ENCODE results near the gene KYNU. TPM values are rescaled to one million over a fixed set of nuclear protein-coding genes. Genes with fewer than 3 reads are reported as not detected.

KYNU gene
- total RNA-seq, 1 experiment from 2014 or later, result 0.37 TPM

- H3K9ac ChIP-seq (ENCODE audit: extremely low read depth, insufficient read length, low read length), result no peak overlapping the region
- no peak overlapping the region for H3T11ph ChIP-seq (ENCODE audit: low read length)
- no peak overlapping the region for H3K23ac ChIP-seq (ENCODE audit: insufficient read length, low read depth, low read length)
- Mint-ChIP-seq H3K27me3 (ENCODE audit: low read depth) (no peaks in the 10 kb centered on the region), H3K36me3 (ENCODE audit: insufficient read depth in 1 of 3, low read depth in 3 of 3) (no peaks in the 10 kb centered on the region), H3K4me3 (no peak overlapping the region), H3K9me3 (peaks cover 0 to 4% of the 10 kb centered on the region in 2 experiments; a peak in 1 of 5 replicates), H3K27ac (no peak overlapping the region; a peak in 1 of 7 replicates), H3K4me1 (peaks cover 9 to 10% of the 10 kb centered on the region in 2 experiments; a peak in 3 of 4 replicates)
- no peak overlapping the region for H2BK120ac ChIP-seq (ENCODE audit: low read depth, low read length, poor library complexity, severe bottlenecking)
- no peak for DNase-seq
- H2BK12ac ChIP-seq (ENCODE audit: insufficient read length, low read depth, low read length), result no peak overlapping the region
- H2BK15ac ChIP-seq (ENCODE audit: low read depth, low read length), result no peak overlapping the region
- H2BK20ac ChIP-seq (ENCODE audit: low read depth, low read length, poor library complexity, severe bottlenecking), result no peak overlapping the region
- H2BK5ac ChIP-seq (ENCODE audit: insufficient read length, low read length), result no peak overlapping the region
- H3K56ac ChIP-seq (ENCODE audit: insufficient read length, low read depth, low read length), result no peak overlapping the region
- no peak overlapping the region for H3K18ac ChIP-seq (ENCODE audit: insufficient read length, low read depth, low read length)
- no peak overlapping the region for H4K8ac ChIP-seq (replicated peaks; ENCODE audit: insufficient read length, low read depth, low read length)
- no peak for TF ChIP-seq CTCF (conservative IDR thresholded peaks at IDR 0.05)
- H3K14ac ChIP-seq (ENCODE audit: insufficient read depth, low read length), result no peak overlapping the region
- no peak overlapping the region for H3K27ac ChIP-seq (ENCODE audit: insufficient read length, low read depth, low read length)
- H3K79me2 ChIP-seq (ENCODE audit: insufficient read depth, low read length), result no peaks in the 10 kb centered on the region
- H2AK5ac ChIP-seq (ENCODE audit: insufficient read length, low read length), result no peak overlapping the region
- no peak overlapping the region for H3K4ac ChIP-seq (ENCODE audit: low read depth, low read length)
- no peaks in the 10 kb centered on the region for H3K9me3 ChIP-seq (ENCODE audit: control insufficient read depth, low read depth, low read length)
- no peak overlapping the region for H2AFZ ChIP-seq (ENCODE audit: low read length)
- H4K20me1 ChIP-seq (ENCODE audit: control insufficient read depth, insufficient read depth, insufficient read length), result no peaks in the 10 kb centered on the region
- H3K27me3 ChIP-seq (ENCODE audit: insufficient read depth, low read length), result no peaks in the 10 kb centered on the region
- H3K4me2 ChIP-seq (ENCODE audit: insufficient read depth, insufficient read length, low read length), result no peak overlapping the region
- no peak overlapping the region for H4K5ac ChIP-seq (ENCODE audit: insufficient read length, low read depth, low read length)
- no peak overlapping the region for H4K91ac ChIP-seq (ENCODE audit: insufficient read length, low read depth, low read length)
- WGBS (ENCODE audit: extremely low coverage, insufficient read length, low lambda C conversion rate), result no CpG with 5 or more reads among the region's 2 CpGs
- H3K79me1 ChIP-seq (ENCODE audit: insufficient read depth, low read depth, low read length, poor library complexity, severe bottlenecking), result no peaks in the 10 kb centered on the region
- H3K4me1 ChIP-seq (ENCODE audit: insufficient read depth, low read length), result no peaks in the 10 kb centered on the region
- no peaks in the 10 kb centered on the region for H3K23me2 ChIP-seq (ENCODE audit: insufficient read length, low read depth, low read length, poor library complexity, severe bottlenecking)
Measured at GRCh38 chr2:142870526-142870925, 6.9 kb upstream of the KYNU start.

Measured in H9 (cell line).